Keratinocyte (primary cell): ENCODE results near the gene RCBTB2. TPM values are rescaled to one million over a fixed set of nuclear protein-coding genes. Genes with fewer than 3 reads are reported as not detected.

ENCODE experiments used
- DNase-seq: peaks from one replicate; pipeline ENCODE4 v3.0.0-alpha.2; 2011; ENCODE audit warnings: low read depth, missing footprints, low spot score
- FAIRE-seq: peaks from 2 replicates; lab custom pipeline; 2011; peaks lifted over from hg19 to GRCh38; lab: Jason Lieb, UNC
- H2AFZ ChIP-seq: 2 replicates; pipeline ENCODE4 v1.6.0; 2012; ENCODE audit warnings: low read length, control low read depth, inconsistent platforms; ENCODE audit not compliant: control insufficient read depth
- H3K27ac ChIP-seq: 2 replicates; pipeline ENCODE4 v1.5.1; 2011; ENCODE audit warnings: low read length; ENCODE audit not compliant: control insufficient read depth, insufficient read depth
- H3K27me3 ChIP-seq: 3 replicates; pipeline ENCODE4 v1.6.0; 2011; ENCODE audit warnings: low read length; ENCODE audit not compliant: control insufficient read depth, insufficient read depth; ENCODE audit errors: extremely low read depth
- H3K36me3 ChIP-seq, 2 experiments: 2 replicates in 1 of 2; 3 replicates in 1 of 2; pipeline ENCODE4 v1.5.1; 2011; ENCODE audit warnings: low read length in 2 of 2, mild to moderate bottlenecking in 1 of 2; ENCODE audit not compliant: control insufficient read depth in 2 of 2, insufficient read depth in 2 of 2; ENCODE audit errors: extremely low read depth in 1 of 2
- H3K4me1 ChIP-seq: 3 replicates; pipeline ENCODE4 v1.5.1; 2011; ENCODE audit warnings: low read length; ENCODE audit not compliant: control insufficient read depth, insufficient read depth; ENCODE audit errors: extremely low read depth
- H3K4me2 ChIP-seq: 3 replicates; pipeline ENCODE4 v1.6.0; 2011; ENCODE audit warnings: low read depth, low read length; ENCODE audit not compliant: control insufficient read depth, insufficient read depth; ENCODE audit errors: extremely low read depth
- H3K4me3 ChIP-seq, 3 experiments: fragments of 200-600 bp in 1 of 3; sonication (generic) in 1 of 3; 2 replicates in 2 of 3; 3 replicates in 1 of 3; pipeline ENCODE4 v1.5.1; 2011 to 2016; ENCODE audit warnings: low read length in 3 of 3, mild to moderate bottlenecking in 3 of 3, control low read depth in 2 of 3, inconsistent platforms in 1 of 3, low read depth in 1 of 3, mixed read lengths in 1 of 3, mixed run types in 1 of 3, moderate library complexity in 1 of 3; ENCODE audit not compliant: control insufficient read depth in 2 of 3, insufficient read depth in 2 of 3; ENCODE audit errors: extremely low read depth in 1 of 3
- H3K79me2 ChIP-seq: 2 replicates; pipeline ENCODE4 v1.6.0; 2012; ENCODE audit warnings: low read length; ENCODE audit not compliant: control insufficient read depth, insufficient read depth
- H3K9ac ChIP-seq: 3 replicates; pipeline ENCODE4 v1.6.0; 2011; ENCODE audit warnings: low read length; ENCODE audit not compliant: control insufficient read depth, insufficient read depth; ENCODE audit errors: extremely low read depth
- H3K9me1 ChIP-seq: 3 replicates; pipeline ENCODE4 v1.6.0; 2011; ENCODE audit warnings: low read length; ENCODE audit not compliant: control insufficient read depth, insufficient read depth; ENCODE audit errors: extremely low read depth
- H3K9me3 ChIP-seq: 2 replicates; pipeline ENCODE4 v1.5.1; 2012; ENCODE audit warnings: low read depth, low read length; ENCODE audit not compliant: control insufficient read depth
- H4K20me1 ChIP-seq: 3 replicates; pipeline ENCODE4 v1.6.0; 2011; ENCODE audit warnings: low read length; ENCODE audit not compliant: control insufficient read depth, insufficient read depth; ENCODE audit errors: extremely low read depth
- CTCF ChIP-seq, 3 experiments: IDR thresholded peaks in 1 of 3; conservative IDR thresholded peaks in 1 of 3; optimal IDR thresholded peaks in 1 of 3; 2 replicates in 2 of 3; 3 replicates in 1 of 3; pipeline versions ENCODE3 to v1.5.1; 2011; ENCODE audit warnings: low read length in 3 of 3, mild to moderate bottlenecking in 3 of 3, moderate library complexity in 2 of 3, control low read depth in 1 of 3, inconsistent platforms in 1 of 3; ENCODE audit not compliant: insufficient read depth in 2 of 3; ENCODE audit errors: extremely low read depth in 1 of 3
- EZH2 ChIP-seq: IDR thresholded peaks from one replicate; pipeline ENCODE4 v1.6.1; 2012; ENCODE audit warnings: inconsistent platforms, mild to moderate bottlenecking, low read length, moderate library complexity
- dilution Hi-C: fragments of 300-500 bp; cut with MboI; formaldehyde crosslinking; loops from one replicate; pipeline ENCODE4 v1.7.0; 2020; ENCODE audit warnings: low sequenced_read_pairs; ENCODE audit not compliant: extremely low pct_ligation_motif_present
- polyA plus RNA-seq, 5 experiments: library from polyadenylated mRNA; depleted of rRNA in 3 of 5; stranded (reverse) in 3 of 5; stranded (forward) in 1 of 5; unstranded in 1 of 5; fragments of >200 nt; gene quantifications; 1 replicate in 1 of 5; 2 replicates in 3 of 5; 3 replicates in 1 of 5; pipeline versions ENCODE4 v1.2.1 to v1.2.3, GENCODE V29; 2011 to 2012; ENCODE audit warnings: missing spikeins in 2 of 5, low read depth in 1 of 5, low replicate concordance in 1 of 5

RCBTB2 gene
- polyA plus RNA-seq, 1 donor (not counting 4 experiments of a cell fraction or from before 2014, with no cell fraction given), result 5.5 TPM

GRCh38 chr13:48530833-48531232 is 2.0 kb downstream of the RCBTB2 start:
- Histone ChIP-seq H3K4me2 (no peak overlapping the region), H3K4me1 (peaks cover 10% of the 10 kb centered on the region), H3K9ac (no peak overlapping the region), H3K9me3 (no peaks in the 10 kb centered on the region), H2AFZ (no peak overlapping the region), H3K27me3 (no peaks in the 10 kb centered on the region), H3K36me3 (no peaks in the 10 kb centered on the region), H3K9me1 (no peaks in the 10 kb centered on the region), H3K79me2 (no peaks in the 10 kb centered on the region), H3K27ac (no peak overlapping the region), H4K20me1 (no peaks in the 10 kb centered on the region), H3K4me3 (no peak overlapping the region)
- dilution Hi-C loops, result no loop called here
- TF ChIP-seq EZH2, result no peak
- no peak for DNase-seq
- FAIRE-seq, result no peak

- Histone ChIP-seq H3K4me2 (no peak overlapping the region), H2AFZ (no peak overlapping the region), H3K27me3 (no peaks in the 10 kb centered on the region), H3K36me3 (no peaks in the 10 kb centered on the region), H3K27ac (no peak overlapping the region), H3K79me2 (no peaks in the 10 kb centered on the region), H4K20me1 (no peaks in the 10 kb centered on the region), H3K9ac (no peak overlapping the region), H3K4me1 (peaks cover 10% of the 10 kb centered on the region), H3K4me3 (no peak overlapping the region), H3K9me3 (no peaks in the 10 kb centered on the region), H3K9me1 (no peaks in the 10 kb centered on the region)
- DNase-seq, result no peak
- no peak for FAIRE-seq
- no peak for TF ChIP-seq EZH2
- no peak for TF ChIP-seq CTCF (optimal IDR thresholded peaks at IDR 0.05 in 1 of 3, IDR thresholded peaks at IDR 0.05 in 1 of 3, conservative IDR thresholded peaks at IDR 0.05 in 1 of 3; ENCODE audit: extremely low read depth in 1 of 3, insufficient read depth in 2 of 3, low read length in 3 of 3)
- dilution Hi-C loops, result no loop called here
Observed at GRCh38 chr13:48528720-48529119, 4.2 kb downstream of the RCBTB2 start.

- no peak overlapping the region for H3K4me3 ChIP-seq
- no peaks in the 10 kb centered on the region for H3K9me1 ChIP-seq
- peak overlapping the region; percentile 49 for H3K4me2 ChIP-seq
- H3K4me1 ChIP-seq, result peaks cover 7% of the 10 kb centered on the region
- H3K79me2 ChIP-seq, result no peaks in the 10 kb centered on the region
- no peaks in the 10 kb centered on the region for H3K9me3 ChIP-seq
- H3K9ac ChIP-seq, result no peak overlapping the region
- FAIRE-seq (no peak), DNase-seq (no peak)
- dilution Hi-C loops, result no loop called here
- no peaks in the 10 kb centered on the region for H3K27me3 ChIP-seq
- H2AFZ ChIP-seq, result peak overlapping the region; percentile 70
- H4K20me1 ChIP-seq, result no peaks in the 10 kb centered on the region
- no peak overlapping the region for H3K27ac ChIP-seq
- H3K36me3 ChIP-seq, result no peaks in the 10 kb centered on the region
- TF ChIP-seq CTCF (optimal IDR thresholded peaks at IDR 0.05 in 1 of 3, IDR thresholded peaks at IDR 0.05 in 1 of 3, conservative IDR thresholded peaks at IDR 0.05 in 1 of 3; ENCODE audit: extremely low read depth in 1 of 3, insufficient read depth in 2 of 3, low read length in 3 of 3), result no peak
- TF ChIP-seq EZH2, result no peak
Observed at GRCh38 chr13:48527955-48528354, 4.9 kb downstream of the RCBTB2 start.
